Myocyte (in vitro differentiated cells): ENCODE measurements around the gene TIAM2. TPM values are rescaled to one million over a fixed set of nuclear protein-coding genes. Genes with fewer than 3 reads are reported as not detected.

Source experiments
- DNase-seq: peaks from one replicate; pipeline ENCODE4 v3.0.0-alpha.2; 2012; ENCODE audit warnings: low read depth
- total RNA-seq: library from RNA; depleted of rRNA; stranded (reverse); fragments of >200 nt; gene quantifications from 2 replicates; pipeline ENCODE4 v1.2.3, GENCODE V29; 2014

The TIAM2 gene
- total RNA-seq, 1 donor from 2014 or later, result 29.4 TPM

GRCh38 chr6:155123520-155123919 lies 128.4 kb downstream of the TIAM2 start:
- no peak for DNase-seq

GRCh38 chr6:155125906-155126305 lies 130.8 kb downstream of the TIAM2 start:
- peak; percentile 49 for DNase-seq

- peak; percentile 93 for DNase-seq
Measured at GRCh38 chr6:155126727-155127439, 131.8 kb downstream of the TIAM2 start.

- peak; percentile 42 for DNase-seq
Measured at GRCh38 chr6:155128977-155129376, 133.9 kb downstream of the TIAM2 start.

GRCh38 chr6:155129744-155130143 lies 134.6 kb downstream of the TIAM2 start:
- DNase-seq, result no peak

- DNase-seq, result no peak
Measured at GRCh38 chr6:155130161-155130853, 135.2 kb downstream of the TIAM2 start.

GRCh38 chr6:155132617-155133016 lies 137.5 kb downstream of the TIAM2 start:
- no peak for DNase-seq

GRCh38 chr6:155141002-155141401 lies 145.9 kb downstream of the TIAM2 start:
- no peak for DNase-seq

- peak; percentile 17 for DNase-seq
Measured at GRCh38 chr6:155141512-155141911, 146.4 kb downstream of the TIAM2 start.

- peak; percentile 14 for DNase-seq
Measured at GRCh38 chr6:155142168-155143028, 147.3 kb downstream of the TIAM2 start.

- no peak for DNase-seq
Measured at GRCh38 chr6:155143029-155143577, 148.0 kb downstream of the TIAM2 start.

- DNase-seq, result peak; percentile 29
Measured at GRCh38 chr6:155143578-155144106, 148.5 kb downstream of the TIAM2 start.

- DNase-seq, result no peak
Measured at GRCh38 chr6:155146205-155146604, 151.1 kb downstream of the TIAM2 start.

- DNase-seq, result no peak
Measured at GRCh38 chr6:155147958-155148663, 153.0 kb downstream of the TIAM2 start.

GRCh38 chr6:155150967-155151671 lies 156.0 kb downstream of the TIAM2 start:
- no peak for DNase-seq

- no peak for DNase-seq
Measured at GRCh38 chr6:155152211-155153076, 157.3 kb downstream of the TIAM2 start.

GRCh38 chr6:155154158-155154830 lies 159.2 kb downstream of the TIAM2 start:
- peak; percentile 41 for DNase-seq

- DNase-seq, result peak; percentile 69
Measured at GRCh38 chr6:155155787-155156447, 160.8 kb downstream of the TIAM2 start.
